Measurements from ENCODE around the gene PTPN6. TPM values are rescaled to one million over a fixed set of nuclear protein-coding genes. Genes with fewer than 3 reads are reported as not detected.

The PTPN6 gene
- total and polyA plus RNA-seq, 2 of the 8 experiments (the other 6 are each of a cell fraction or from before 2014, with no cell fraction given) = 16.3 to 28.4 TPM

- no peaks in the 10 kb centered on the region for H3K9me3 ChIP-seq (ENCODE audit: insufficient read depth in 2 of 2, low read depth in 1 of 2, low read length in 1 of 2)
- H3K4me1 ChIP-seq (replicated peaks in 1 of 4; ENCODE audit: control insufficient read depth in 3 of 4, insufficient read depth in 4 of 4, low read length in 3 of 4) = peaks cover 0 to 15% (median 7%) of the 10 kb centered on the region in 4 experiments; a peak in 4 of 7 replicates
- no peak overlapping the region for H3K4ac ChIP-seq (replicated peaks; ENCODE audit: insufficient read length, low read depth, low read length)
- H2BK15ac ChIP-seq (ENCODE audit: low read length) = no peak overlapping the region; the same call in 1 of the 2 replicates
- H3K23ac ChIP-seq (ENCODE audit: insufficient read length) = no peak overlapping the region
- H2BK12ac ChIP-seq (ENCODE audit: low read depth, low read length) = no peak overlapping the region
- H3K4me3 ChIP-seq (ENCODE audit: extremely low read depth in 1 of 4, insufficient read depth in 2 of 4, low read depth in 3 of 4, low read length in 4 of 4) = no peak overlapping the region
- ChIA-PET CTCF (ENCODE audit: partially characterized antibody) (interaction anchor here (1.1 to 12.2 kb wide), 4 partner anchors 9 to 86 kb away, joined by 3 to 277 read pairs (median 3); partner anchors contain the start of genes C12orf57, LPCAT3 and RNU7-1), POLR2A (ENCODE audit: partially characterized antibody) (interaction anchor here (0.6 to 44.0 kb wide), 3 partner anchors 10 to 81 kb away, joined by 3 to 1596 read pairs (median 1596); partner anchors contain the start of genes ATN1, C12orf57, EMG1 and PHB2)
- no peak overlapping the region for H3K18ac ChIP-seq (ENCODE audit: extremely low read depth, low read length)
- H2BK5ac ChIP-seq (ENCODE audit: low read depth, low read length) = 0 out of 2 replicates have a peak overlapping the region, but pooled peaks have one; percentile 13
- H2AFZ ChIP-seq (ENCODE audit: low read length) = no peak overlapping the region
- 87% methylated on average over 19 of the region's 22 CpGs; no CpG with 5 or more reads in 1 of the 2 experiments for WGBS, 2 experiments (ENCODE audit: extremely low coverage in 1 of 2, insufficient coverage in 1 of 2, insufficient read length in 1 of 2, insufficient replicate concordance in 2 of 2, low coverage in 1 of 2, low lambda C conversion rate in 2 of 2, missing lambda C conversion rate in 1 of 2)
- no peak overlapping the region for H3K56ac ChIP-seq (replicated peaks; ENCODE audit: insufficient read length, low read depth, low read length)
- H3K4me2 ChIP-seq (ENCODE audit: insufficient read depth in 1 of 2, low read depth in 2 of 2, low read length in 2 of 2) = no peak overlapping the region
- no peak overlapping the region for H4K91ac ChIP-seq (replicated peaks; ENCODE audit: insufficient read length, low read length)
- no peak overlapping the region for H3K14ac ChIP-seq (ENCODE audit: insufficient read length)
- FAIRE-seq = no peak
- DNase-seq (ENCODE audit: low read depth in 1 of 2, low spot score in 2 of 2) = no peak
- no peak overlapping the region for H3K9ac ChIP-seq (replicated peaks in 1 of 4; ENCODE audit: extremely low read depth in 1 of 4, low read depth in 3 of 4, low read length in 3 of 4)
- H4K20me1 ChIP-seq (replicated peaks in 1 of 2; ENCODE audit: control insufficient read depth in 1 of 2, insufficient read depth in 2 of 2, low read length in 2 of 2) = no peaks in the 10 kb centered on the region
- H3K27ac ChIP-seq (ENCODE audit: low read depth, low read length) = 0 out of 2 replicates have a peak overlapping the region, but pooled peaks have one; percentile 1
- H3K79me2 ChIP-seq (ENCODE audit: control insufficient read depth in 1 of 2, insufficient read depth in 2 of 2, low read length in 2 of 2) = no peaks in the 10 kb centered on the region
- H4K8ac ChIP-seq (ENCODE audit: extremely low read depth, insufficient read depth, low read length) = no peak overlapping the region
- H2AK5ac ChIP-seq (ENCODE audit: low read depth, low read length) = no peak overlapping the region
- H3K36me3 ChIP-seq (ENCODE audit: control insufficient read depth in 2 of 4, insufficient read depth in 4 of 4, low read length in 3 of 4) = no peaks in the 10 kb centered on the region
- no peaks in the 10 kb centered on the region for H3K23me2 ChIP-seq (ENCODE audit: low read depth, low read length)
- no peak overlapping the region for H2BK120ac ChIP-seq (replicated peaks; ENCODE audit: low read depth, low read length)
- H3K27me3 ChIP-seq (replicated peaks in 1 of 4; ENCODE audit: control insufficient read depth in 3 of 4, extremely low read depth in 1 of 4, insufficient read depth in 3 of 4, low read length in 3 of 4) = no peaks in the 10 kb centered on the region
- no peak overlapping the region for H4K5ac ChIP-seq (ENCODE audit: insufficient read length, low read depth, low read length)
- no peak overlapping the region for H2BK20ac ChIP-seq (ENCODE audit: low read length)
- peaks cover 4% of the 10 kb centered on the region; the same call in 1 of the 2 replicates for H3K79me1 ChIP-seq (ENCODE audit: low read depth, low read length)
- no peak for TF ChIP-seq BRCA1 (IDR thresholded peaks at IDR 0.05; ENCODE audit: low read depth, low read length)
- no peak for TF ChIP-seq SIRT6 (IDR thresholded peaks at IDR 0.05; ENCODE audit: low read length)
- no peak for TF ChIP-seq ASH2L (IDR thresholded peaks at IDR 0.05; ENCODE audit: low read length)
- no peak for TF ChIP-seq JUND (IDR thresholded peaks at IDR 0.05; ENCODE audit: low read length)
- no peak for TF ChIP-seq HDAC2 (IDR thresholded peaks at IDR 0.05; ENCODE audit: borderline replicate concordance in 1 of 2, low read depth in 2 of 2, low read length in 2 of 2)
- no peak for TF ChIP-seq JUN (IDR thresholded peaks at IDR 0.05; ENCODE audit: low read depth, low read length)
- no peak for TF ChIP-seq CHD2 (IDR thresholded peaks at IDR 0.05; ENCODE audit: low read length)
- no peak for TF ChIP-seq SIX5 (IDR thresholded peaks at IDR 0.05; ENCODE audit: low read depth, low read length)
- no peak for TF ChIP-seq POLR2A (IDR thresholded peaks at IDR 0.05; ENCODE audit: control extremely low read depth in 1 of 2, low read depth in 2 of 2, low read length in 2 of 2)
- no peak for TF ChIP-seq ATF2 (IDR thresholded peaks at IDR 0.05; ENCODE audit: low read length)
- TF ChIP-seq TCF12 (IDR thresholded peaks at IDR 0.05; ENCODE audit: low read depth, low read length) = no peak
Observed at GRCh38 chr12:6955108-6956020, 4.2 kb downstream of the PTPN6 start.
